SHP77 (cell line): ENCODE data around the gene WDSUB1.

Experiments used
- DNase-seq, 2 experiments: peaks; one replicate each; lab custom pipeline; 2025; lab: John Stamatoyannopoulos, UW

WDSUB1 gene

GRCh38 chr2:159285929-159286708 lies at the start of gene WDSUB1:
WDSUB1 (minus strand) TSS chr2:159286703; CDS start chr2:159283069, 3,634 bp downstream.
- DNase-seq = peak; percentile 23 to 45

DNA sequence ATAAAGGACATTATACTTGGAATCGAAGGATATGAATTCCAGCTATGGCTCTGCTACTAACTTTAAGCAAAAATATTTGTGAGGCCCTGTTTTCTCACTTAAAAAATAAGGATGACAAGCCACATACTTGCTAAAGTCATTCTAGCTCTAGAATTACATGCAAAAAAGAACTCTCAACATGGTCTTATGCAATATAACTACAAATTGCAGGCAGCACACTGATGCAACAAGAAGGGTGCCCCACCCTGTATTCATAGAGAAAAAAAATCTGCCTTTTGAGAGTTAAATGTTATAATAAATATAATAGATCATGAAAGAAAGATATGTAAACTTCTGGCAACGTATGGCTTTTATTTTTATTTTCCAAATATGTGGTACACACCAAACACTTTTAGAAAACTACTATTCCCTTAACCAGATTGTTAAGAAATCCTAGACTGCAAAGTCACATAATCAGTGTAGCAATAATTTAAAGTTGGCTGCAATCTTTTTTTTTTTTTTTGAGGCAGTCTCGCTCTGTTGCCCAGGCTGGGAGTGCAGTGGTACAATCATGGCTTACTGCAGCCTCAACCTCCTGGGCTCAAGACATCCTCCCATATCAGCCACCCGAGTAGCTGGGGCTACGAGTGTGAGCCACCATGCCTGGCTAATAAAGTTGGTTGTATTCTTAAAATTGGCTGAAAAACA lies 40.2 kb upstream of the WDSUB1 start:
- DNase-seq = no peak

DNA sequence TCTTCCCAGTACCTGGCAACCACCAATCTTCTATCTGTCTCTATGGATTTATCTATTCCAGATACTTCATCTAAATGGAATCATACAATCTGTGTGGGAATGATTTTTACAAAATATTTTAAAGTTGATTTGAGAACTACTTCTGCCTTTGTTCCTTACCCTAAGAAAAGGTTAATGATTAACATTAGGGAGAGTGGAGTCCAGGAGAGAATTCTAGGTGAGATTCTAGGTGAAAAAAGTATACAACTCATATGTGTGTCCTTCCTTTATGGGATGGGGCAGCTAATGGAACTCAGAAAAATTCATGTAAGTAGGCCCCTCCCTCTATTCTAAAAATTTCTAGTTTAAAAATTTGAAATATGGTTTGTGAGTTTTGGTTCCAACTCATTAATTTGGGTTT lies 35.9 kb upstream of the WDSUB1 start:
- no peak for DNase-seq

- DNase-seq = no peak
Measured at GRCh38 chr2:159317392-159318088, 31.0 kb upstream of the WDSUB1 start.

- DNase-seq = no peak
Measured at GRCh38 chr2:159307942-159308341, 21.4 kb upstream of the WDSUB1 start.

DNA sequence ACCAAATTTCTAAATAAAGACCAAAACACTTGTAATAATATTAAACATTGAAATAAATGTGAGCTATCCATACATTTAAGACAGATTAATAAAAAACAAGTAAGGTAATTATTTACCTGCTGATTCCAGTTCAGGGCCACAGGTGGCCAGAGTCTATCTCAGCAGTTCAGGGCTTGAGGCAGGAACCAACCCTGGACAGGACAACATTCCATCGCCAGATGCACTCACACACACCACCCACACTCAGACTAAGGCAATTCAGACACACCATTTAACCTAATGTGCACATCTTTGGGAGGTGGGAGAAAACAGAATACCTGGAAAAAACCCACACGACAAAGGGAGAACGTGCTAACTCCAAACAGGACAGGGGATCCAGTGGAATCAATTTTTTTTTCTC lies 14.1 kb upstream of the WDSUB1 start:
- no peak for DNase-seq

DNA sequence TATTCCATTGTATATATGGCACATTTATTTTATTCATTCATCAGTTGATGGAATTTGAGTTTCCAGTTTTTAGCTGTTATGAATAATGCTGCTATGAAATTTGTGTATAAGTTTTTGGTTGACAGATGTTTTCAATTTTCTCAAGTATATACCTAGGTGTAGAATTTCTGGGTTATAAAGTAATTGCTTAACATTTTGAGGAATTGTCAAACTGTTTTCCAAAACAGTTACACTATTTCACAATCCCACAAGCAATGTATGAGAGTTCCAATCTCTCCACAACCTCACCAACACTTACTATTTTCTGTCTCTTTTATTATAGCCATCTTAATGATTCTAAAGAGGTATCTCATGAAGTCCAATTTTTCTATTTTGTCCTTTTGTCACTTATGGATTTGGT lies 12.5 kb upstream of the WDSUB1 start:
- DNase-seq = no peak

DNA sequence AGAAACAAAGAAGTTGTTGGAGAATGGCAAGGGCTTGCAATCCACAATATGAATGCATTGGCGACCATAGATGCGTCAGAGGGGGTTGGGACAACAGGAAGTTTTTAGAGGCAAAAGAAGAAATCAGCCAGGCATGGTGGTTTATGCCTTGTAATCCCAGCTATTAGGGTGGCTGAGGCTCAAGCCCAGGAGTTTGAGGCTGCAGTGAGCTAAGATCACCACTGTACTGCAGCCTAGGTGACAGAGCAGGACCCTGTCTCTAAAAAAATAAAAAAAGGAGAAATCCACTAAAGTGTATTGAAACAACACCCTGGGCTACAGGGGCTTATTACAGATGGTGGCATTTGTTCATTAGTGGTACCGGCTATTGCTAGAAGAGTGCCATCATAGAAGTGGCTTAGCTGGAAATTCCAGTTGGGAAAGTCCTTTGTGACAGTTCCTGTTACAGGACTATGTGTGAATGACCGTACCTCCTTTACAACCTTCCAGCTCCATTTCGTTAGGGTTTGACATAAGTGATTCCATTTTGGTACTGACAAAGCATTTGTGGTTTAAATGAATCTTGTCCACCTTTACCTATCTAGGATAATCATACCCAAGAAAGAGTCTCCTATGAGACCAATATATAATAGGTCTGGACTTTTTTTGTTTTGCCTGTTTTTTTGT lies 10.7 kb upstream of the WDSUB1 start:
- no peak for DNase-seq

GRCh38 chr2:159292157-159292556 lies 5.7 kb upstream of the WDSUB1 start:
- DNase-seq = no peak

- peak; percentile 16 to 34 for DNase-seq
Measured at GRCh38 chr2:159290289-159290907, 3.9 kb upstream of the WDSUB1 start.

GRCh38 chr2:159287733-159288132 lies 1.2 kb upstream of the WDSUB1 start:
- DNase-seq = no peak

DNA sequence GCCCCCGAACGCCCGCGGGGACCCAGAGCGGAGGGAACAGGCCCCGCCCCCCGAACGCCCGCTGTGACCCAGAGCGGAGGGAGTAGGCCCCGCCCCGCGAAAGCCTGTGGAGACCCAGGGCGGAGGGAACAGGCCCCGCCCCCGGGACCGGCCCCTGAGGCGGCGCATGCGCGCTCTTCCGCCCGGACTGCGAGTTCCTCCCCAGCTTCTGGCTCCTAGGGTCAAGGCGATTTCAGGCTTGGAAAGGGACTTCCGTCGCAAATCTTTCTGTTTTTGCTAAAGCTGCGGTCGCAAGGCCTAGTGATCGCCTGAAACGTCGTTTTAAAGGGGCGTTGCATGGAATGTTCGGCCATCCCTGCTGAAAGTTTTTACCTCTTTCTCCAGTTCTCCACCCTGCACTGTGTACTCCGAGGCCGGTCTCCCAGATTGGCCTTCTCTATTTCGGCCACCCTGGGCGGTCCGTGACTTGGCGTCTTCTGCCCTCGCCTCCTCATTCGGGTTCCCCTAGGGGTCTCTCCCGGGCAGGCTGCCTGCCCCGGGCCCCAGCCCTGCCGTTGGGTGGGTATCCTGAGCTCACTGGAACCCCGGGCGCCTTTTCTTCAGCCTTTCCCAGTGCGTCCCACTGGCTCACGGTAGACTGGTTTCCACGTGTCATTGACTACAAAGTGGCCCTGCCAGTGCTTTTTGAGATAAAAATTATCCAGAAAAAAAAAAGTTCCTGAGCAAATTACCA lies 372 bp upstream of the WDSUB1 start:
- peak; percentile 76 to 93 for DNase-seq

- no peak for DNase-seq
Measured at GRCh38 chr2:159285433-159285832, 1.1 kb downstream of the WDSUB1 start.

DNA sequence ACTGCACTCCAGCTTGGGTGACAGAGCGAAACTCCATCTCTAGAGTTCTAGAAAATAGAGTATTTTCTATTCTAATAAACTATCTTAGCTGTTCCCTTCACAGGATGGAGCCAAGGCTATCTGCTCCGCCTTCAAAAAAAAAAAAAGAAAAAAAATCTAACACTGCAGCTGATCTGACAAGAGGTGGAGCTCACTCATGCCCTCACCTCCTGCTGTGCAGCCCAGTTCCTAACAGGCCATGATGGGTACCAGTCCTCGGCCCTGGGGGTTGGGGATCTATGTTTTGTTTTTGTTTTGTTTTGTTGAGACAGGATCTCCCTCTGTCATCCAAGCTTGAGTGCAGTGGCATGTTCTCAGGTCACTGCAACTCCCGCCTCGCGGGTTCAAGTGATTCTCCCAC lies 3.0 kb downstream of the WDSUB1 start:
- no peak for DNase-seq

DNA sequence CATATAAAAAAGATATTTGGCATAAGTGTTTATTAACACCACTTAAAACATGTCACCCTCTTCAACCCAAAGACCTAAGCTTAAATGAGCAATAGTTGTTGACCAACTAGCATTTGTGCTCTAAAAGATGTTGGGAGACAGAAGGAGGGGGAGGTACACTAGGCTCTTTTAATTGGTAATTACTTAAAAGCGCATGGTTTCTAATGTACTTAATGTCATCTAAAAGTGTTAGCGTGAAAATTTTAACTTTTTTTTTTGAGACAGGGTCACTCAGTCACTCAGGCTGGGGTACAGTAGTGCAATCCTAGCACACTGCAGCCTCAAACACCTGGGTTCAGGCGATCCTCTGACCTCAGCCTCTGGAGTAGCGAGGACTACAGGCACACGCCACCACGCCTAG lies 5.5 kb downstream of the WDSUB1 start:
- no peak for DNase-seq

DNA sequence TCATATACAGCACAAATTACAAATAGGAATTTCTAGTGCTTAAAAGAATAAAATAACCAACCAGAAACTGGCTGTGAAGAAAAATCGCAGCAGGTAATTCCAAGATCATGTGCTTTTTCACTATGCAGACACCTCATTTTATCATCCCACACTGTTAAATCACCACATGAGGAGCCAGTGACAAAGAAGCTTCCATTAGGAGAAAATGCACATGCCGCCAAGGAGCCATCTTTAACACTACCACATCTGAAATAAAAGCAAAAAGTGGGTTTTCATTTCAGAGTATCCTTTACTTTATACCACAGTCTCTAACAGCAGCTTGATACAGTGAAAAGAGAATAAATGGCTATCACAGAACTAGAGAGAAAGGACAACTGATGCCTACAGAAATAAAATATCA lies 6.8 kb downstream of the WDSUB1 start:
- DNase-seq = no peak

DNA sequence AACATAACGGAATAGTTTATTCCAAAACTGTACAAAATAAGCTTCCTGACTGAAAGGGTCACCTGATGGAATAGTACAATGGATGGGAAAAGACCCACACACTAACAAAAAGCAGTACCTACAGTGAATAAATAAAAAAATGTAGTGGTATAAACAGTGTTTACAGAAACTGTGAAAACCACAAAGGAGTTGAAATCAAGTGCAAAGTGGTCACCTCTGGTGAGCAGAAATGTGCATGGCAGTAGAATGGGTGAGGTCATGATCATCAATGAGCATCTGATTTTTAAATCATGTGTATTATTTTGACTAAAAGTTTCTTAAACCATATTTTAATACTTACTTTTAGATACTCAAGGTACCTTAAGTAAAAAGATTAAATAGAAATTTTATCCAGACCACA lies 11.4 kb downstream of the WDSUB1 start:
- no peak for DNase-seq

- DNase-seq = no peak
Measured at GRCh38 chr2:159272156-159272555, 14.3 kb downstream of the WDSUB1 start.

DNA sequence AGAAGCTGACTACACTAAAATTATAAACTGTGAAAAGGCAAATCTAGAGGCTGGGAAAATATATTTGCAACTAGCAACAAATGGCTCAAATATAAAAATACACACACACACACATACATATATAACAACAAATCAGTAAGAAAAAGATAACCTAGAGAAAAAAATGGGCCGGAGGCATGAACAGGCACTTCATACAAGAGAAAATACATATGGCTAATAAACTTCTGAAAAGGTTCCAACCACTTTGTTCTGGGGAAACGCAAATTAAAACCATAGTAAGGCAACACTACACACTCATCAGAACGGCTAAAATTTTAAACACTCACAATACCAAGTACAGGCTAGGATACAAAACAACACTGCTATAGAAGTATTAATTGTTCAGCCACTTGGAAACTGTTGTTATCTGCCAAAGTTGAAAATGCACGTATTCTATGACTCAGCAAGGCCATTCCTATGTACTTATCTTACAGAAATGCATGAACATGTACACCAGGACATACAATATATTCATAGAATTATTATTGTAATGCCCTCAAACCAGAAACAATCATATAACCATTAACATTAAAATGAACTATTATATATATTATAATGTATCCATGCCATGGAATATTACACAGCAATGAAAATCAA lies 15.6 kb downstream of the WDSUB1 start:
- no peak for DNase-seq

DNA sequence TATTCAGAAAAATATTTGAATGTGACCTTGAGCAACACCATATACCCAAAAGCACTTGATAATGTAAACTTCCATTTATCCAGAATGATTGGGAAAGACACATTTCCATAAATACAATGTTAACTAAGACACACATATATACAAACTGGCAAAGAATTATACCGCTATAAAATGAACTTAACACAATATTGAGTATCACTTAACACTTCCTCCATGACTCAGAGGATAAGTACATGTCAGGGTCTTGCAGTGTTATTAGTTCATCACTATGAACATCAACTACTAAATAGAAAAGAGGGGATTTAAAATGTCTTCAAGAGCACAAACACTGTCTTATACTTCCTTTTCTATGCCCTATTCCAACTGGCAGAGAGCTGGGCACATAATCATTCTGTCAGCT lies 18.6 kb downstream of the WDSUB1 start:
- DNase-seq = no peak

DNA sequence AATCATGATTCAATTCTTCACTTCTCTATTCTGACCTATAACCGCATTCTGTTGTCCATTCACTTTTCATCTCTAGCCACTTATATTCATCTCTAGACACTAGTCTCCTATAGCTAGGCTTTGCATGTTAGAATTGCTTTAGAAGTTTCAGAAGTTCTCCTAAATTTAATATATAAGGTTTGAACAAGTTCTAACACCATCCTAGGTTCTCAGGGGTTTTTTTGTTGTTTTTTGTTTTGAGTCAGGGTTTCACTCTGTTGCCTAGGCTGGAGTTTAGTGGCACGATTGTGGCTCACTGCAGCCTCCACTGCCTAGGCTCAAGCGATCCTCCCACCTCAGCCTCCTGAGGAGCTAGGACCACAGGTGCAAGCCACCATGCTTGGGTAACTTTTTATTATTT lies 19.9 kb downstream of the WDSUB1 start:
- no peak for DNase-seq
